H1 (cell line): ENCODE data around the gene ATAD3B. TPM values are rescaled to one million over a fixed set of nuclear protein-coding genes. Genes with fewer than 3 reads are reported as not detected.
"Not testable (repeated sequence)": the region's sequence is repeated elsewhere in the genome, so short reads cannot be mapped to it uniquely, and the experiment has no call there.

ENCODE experiments used
- CTCF ChIA-PET: fragments of 300-600 bp; sonication (Branson Sonifier 250); formaldehyde crosslinking; loops from one replicate; lab custom pipeline; 2021; ENCODE audit not compliant: partially characterized antibody; lab: Charles Lee
- POLR2A ChIA-PET: fragments of 300-600 bp; sonication (Branson Sonifier 250); formaldehyde crosslinking; loops from one replicate; lab custom pipeline; 2021; ENCODE audit warnings: inconsistent platforms; ENCODE audit not compliant: partially characterized antibody; lab: Charles Lee
- DNase-seq, 2 experiments: peaks; one replicate each; pipeline versions ENCODE4 v3.0.0 to v3.0.0-alpha.2; 2010 to 2022; ENCODE audit warnings: low spot score in 2 of 2, low read depth in 1 of 2, mixed read lengths in 1 of 2
- FAIRE-seq: peaks from 2 replicates; lab custom pipeline; 2011; peaks lifted over from hg19 to GRCh38; lab: Jason Lieb, UNC
- H2AFZ ChIP-seq: 2 replicates; pipeline ENCODE4 v1.8.1; 2012; ENCODE audit warnings: low read length, inconsistent platforms
- H2AK5ac ChIP-seq: 2 replicates; pipeline ENCODE4 v1.6.1; 2013; ENCODE audit warnings: low read depth, low read length
- H2BK120ac ChIP-seq: replicated peaks from 2 replicates; pipeline ENCODE3; 2013; ENCODE audit warnings: low read depth, low read length, inconsistent platforms
- H2BK12ac ChIP-seq: 2 replicates; pipeline ENCODE4 v1.6.1; 2013; ENCODE audit warnings: low read depth, low read length
- H2BK15ac ChIP-seq: 2 replicates; pipeline ENCODE4 v1.6.1; 2013; ENCODE audit warnings: low read length
- H2BK20ac ChIP-seq: 2 replicates; pipeline ENCODE4 v1.6.1; 2013; ENCODE audit warnings: low read length
- H2BK5ac ChIP-seq: 2 replicates; pipeline ENCODE4 v1.6.1; 2013; ENCODE audit warnings: low read depth, low read length
- H3K14ac ChIP-seq: 2 replicates; pipeline ENCODE4 v1.6.1; 2013; ENCODE audit warnings: inconsistent platforms; ENCODE audit not compliant: insufficient read length
- H3K18ac ChIP-seq: 2 replicates; pipeline ENCODE4 v1.6.1; 2013; ENCODE audit warnings: low read length; ENCODE audit errors: extremely low read depth
- H3K23ac ChIP-seq: 2 replicates; pipeline ENCODE4 v1.6.1; 2013; ENCODE audit warnings: inconsistent platforms; ENCODE audit not compliant: insufficient read length
- H3K23me2 ChIP-seq: 2 replicates; pipeline ENCODE4 v1.6.1; 2013; ENCODE audit warnings: low read depth, low read length
- H3K27ac ChIP-seq: 2 replicates; pipeline ENCODE4 v1.6.1; 2011; ENCODE audit warnings: low read depth, low read length, inconsistent platforms
- H3K27me3 ChIP-seq, 4 experiments: replicated peaks in 1 of 4; 1 replicate in 1 of 4; 2 replicates in 3 of 4; pipeline versions ENCODE4 v1.6.1 to v1.8.1; 2011 to 2013; ENCODE audit warnings: low read length in 3 of 4, mild to moderate bottlenecking in 3 of 4, inconsistent platforms in 2 of 4, mixed read lengths in 2 of 4, moderate library complexity in 1 of 4; ENCODE audit not compliant: control insufficient read depth in 3 of 4, insufficient read depth in 3 of 4; ENCODE audit errors: extremely low read depth in 1 of 4
- H3K36me3 ChIP-seq, 4 experiments: 2 replicates each; pipeline versions ENCODE4 v1.6.1 to v1.8.1; 2011 to 2013; ENCODE audit warnings: mild to moderate bottlenecking in 4 of 4, low read length in 3 of 4, moderate library complexity in 2 of 4, control low read depth in 1 of 4, inconsistent platforms in 1 of 4; ENCODE audit not compliant: insufficient read depth in 4 of 4, control insufficient read depth in 2 of 4
- H3K4ac ChIP-seq: replicated peaks from 2 replicates; pipeline ENCODE3; 2013; ENCODE audit warnings: low read length, low read depth, mixed read lengths, inconsistent platforms; ENCODE audit not compliant: insufficient read length
- H3K4me1 ChIP-seq, 4 experiments: replicated peaks in 1 of 4; 1 replicate in 1 of 4; 2 replicates in 3 of 4; pipeline versions ENCODE4 v1.6.1 to v1.8.1; 2011 to 2013; ENCODE audit warnings: low read length in 3 of 4, inconsistent platforms in 2 of 4, mixed read lengths in 1 of 4; ENCODE audit not compliant: insufficient read depth in 4 of 4, control insufficient read depth in 3 of 4
- H3K4me2 ChIP-seq, 2 experiments: 2 replicates each; pipeline versions ENCODE4 v1.6.1 to v1.8.1; 2011 to 2013; ENCODE audit warnings: low read depth in 2 of 2, low read length in 2 of 2, control low read depth in 1 of 2, inconsistent platforms in 1 of 2, mild to moderate bottlenecking in 1 of 2; ENCODE audit not compliant: insufficient read depth in 1 of 2
- H3K4me3 ChIP-seq, 4 experiments: fragments of 200-600, 300-600 bp in 1 of 4; sonication (generic), shearing (Covaris generic), sonication (Bioruptor Twin) in 1 of 4; 2 replicates each; pipeline versions ENCODE4 v1.5.1 to v1.8.1; 2011 to 2016; ENCODE audit warnings: low read length in 4 of 4, low read depth in 3 of 4, control low read depth in 2 of 4, inconsistent platforms in 2 of 4, mild to moderate bottlenecking in 2 of 4, mixed read lengths in 1 of 4, moderate library complexity in 1 of 4; ENCODE audit not compliant: insufficient read depth in 2 of 4; ENCODE audit errors: extremely low read depth in 1 of 4
- H3K56ac ChIP-seq: replicated peaks from 2 replicates; pipeline ENCODE3; 2013; ENCODE audit warnings: low read depth, mild to moderate bottlenecking, mixed read lengths, low read length, inconsistent platforms; ENCODE audit not compliant: insufficient read length
- H3K79me1 ChIP-seq: 2 replicates; pipeline ENCODE4 v1.6.1; 2013; ENCODE audit warnings: low read depth, low read length, control low read depth
- H3K79me2 ChIP-seq, 2 experiments: 2 replicates each; pipeline versions ENCODE4 v1.6.1 to v1.8.1; 2012 to 2013; ENCODE audit warnings: low read length in 2 of 2, mild to moderate bottlenecking in 2 of 2, inconsistent platforms in 1 of 2; ENCODE audit not compliant: insufficient read depth in 2 of 2, control insufficient read depth in 1 of 2
- H3K9ac ChIP-seq, 4 experiments: replicated peaks in 1 of 4; 1 replicate in 1 of 4; 2 replicates in 3 of 4; pipeline versions ENCODE4 v1.6.1 to v1.8.1; 2011 to 2013; ENCODE audit warnings: low read depth in 3 of 4, low read length in 3 of 4, control low read depth in 2 of 4, mild to moderate bottlenecking in 2 of 4, moderate library complexity in 2 of 4, inconsistent platforms in 1 of 4; ENCODE audit errors: extremely low read depth in 1 of 4
- H3K9me3 ChIP-seq, 2 experiments: 2 replicates each; pipeline versions ENCODE4 v1.6.1 to v1.8.1; 2012 to 2013; ENCODE audit warnings: mild to moderate bottlenecking in 2 of 2, moderate library complexity in 2 of 2, control low read depth in 1 of 2, inconsistent platforms in 1 of 2, low read depth in 1 of 2, low read length in 1 of 2, mixed read lengths in 1 of 2; ENCODE audit not compliant: insufficient read depth in 2 of 2
- H4K20me1 ChIP-seq, 2 experiments: replicated peaks in 1 of 2; 2 replicates each; pipeline versions ENCODE3 to v1.8.1; 2011 to 2013; ENCODE audit warnings: inconsistent platforms in 2 of 2, low read length in 2 of 2, mild to moderate bottlenecking in 1 of 2; ENCODE audit not compliant: insufficient read depth in 2 of 2, control insufficient read depth in 1 of 2
- H4K5ac ChIP-seq: 2 replicates; pipeline ENCODE4 v1.6.1; 2013; ENCODE audit warnings: low read length, low read depth, mixed read lengths, inconsistent platforms; ENCODE audit not compliant: insufficient read length
- H4K8ac ChIP-seq: 2 replicates; pipeline ENCODE4 v1.8.0; 2013; ENCODE audit warnings: mild to moderate bottlenecking, moderate library complexity, low read length, inconsistent platforms; ENCODE audit not compliant: insufficient read depth; ENCODE audit errors: extremely low read depth
- H4K91ac ChIP-seq: replicated peaks from 2 replicates; pipeline ENCODE3; 2013; ENCODE audit warnings: low read length, mixed read lengths, inconsistent platforms; ENCODE audit not compliant: insufficient read length
- ASH2L ChIP-seq: fragments of 200-600, 300-600 bp; sonication (generic); IDR thresholded peaks from one replicate; pipeline ENCODE4 v1.7.1; 2017; ENCODE audit warnings: low read length
- POLR2A ChIP-seq, 2 experiments: IDR thresholded peaks; 1 replicate in 1 of 2; 2 replicates in 1 of 2; pipeline ENCODE4 v1.6.1; 2011; ENCODE audit warnings: low read depth in 2 of 2, low read length in 2 of 2, mild to moderate bottlenecking in 2 of 2; ENCODE audit errors: control extremely low read depth in 1 of 2
- TAF7 ChIP-seq: optimal IDR thresholded peaks from 2 replicates; pipeline ENCODE3; 2011; ENCODE audit warnings: low read depth, mild to moderate bottlenecking, inconsistent platforms, low read length, moderate library complexity, borderline replicate concordance
- WGBS, 2 experiments: shearing (Covaris generic) in 1 of 2; methylation state at CpG; one replicate each; pipeline versions ENCODE4 v1.1.6 to v1.1.7; 2013 to 2015; ENCODE audit warnings: low lambda C conversion rate in 2 of 2, mixed read lengths in 2 of 2, inconsistent platforms in 1 of 2, low coverage in 1 of 2, missing lambda C conversion rate in 1 of 2; ENCODE audit not compliant: insufficient replicate concordance in 2 of 2, insufficient coverage in 1 of 2, insufficient read length in 1 of 2; ENCODE audit errors: extremely low coverage in 1 of 2, missing lambda C conversion rate in 1 of 2; 5-methylcytosine and 5-hydroxymethylcytosine counted together
- polyA plus RNA-seq, 7 experiments: library from polyadenylated mRNA; depleted of rRNA in 3 of 7; stranded (reverse) in 5 of 7; unstranded in 2 of 7; fragments of >200 nt in 5 of 7; fragments of 200-250 nt in 2 of 7; gene quantifications; 1 replicate in 5 of 7; 2 replicates in 1 of 7; 4 replicates in 1 of 7; pipeline versions ENCODE4 v1.2.1 to v1.2.3, GENCODE V29; 2011 to 2013; ENCODE audit warnings: missing spikeins in 2 of 7, mixed read lengths in 2 of 7
- total RNA-seq: library from RNA; stranded (reverse); fragmentation: NEBNext Ultra II Directional; extraction: Animal tissue kit (Norgen Biotek cat#: 25700); gene quantifications from 2 replicates; pipeline ENCODE4 v1.2.1, GENCODE V29; 2021

Gene ATAD3B
- total and polyA plus RNA-seq, 2 of the 8 experiments (the other 6 are each of a cell fraction or from before 2014, with no cell fraction given) = 31.3 to 63.0 TPM

DNA sequence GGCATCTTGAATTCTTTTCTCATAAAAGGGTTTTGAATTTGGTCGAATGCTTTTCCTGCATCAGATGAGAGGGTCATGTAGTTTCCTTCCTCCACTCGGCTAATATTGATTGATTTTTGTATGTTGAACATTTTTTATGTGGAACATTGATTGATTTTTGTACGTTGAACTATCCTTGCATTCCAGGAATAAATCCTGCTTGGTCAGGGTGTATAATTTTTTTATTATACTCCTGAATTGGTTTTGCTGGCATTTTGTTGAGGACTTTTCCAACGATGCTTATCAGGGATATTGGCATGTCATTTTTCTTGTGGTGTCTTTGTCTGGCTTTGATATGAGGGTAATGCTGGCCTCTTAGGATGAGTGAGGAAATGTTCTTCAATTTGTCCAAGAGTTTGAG is 60.4 kb downstream of the ATAD3B start (continued):
- TF ChIP-seq POLR2A (IDR thresholded peaks at IDR 0.05; ENCODE audit: control extremely low read depth in 1 of 2, low read depth in 2 of 2, low read length in 2 of 2) (no peak), TAF7 (no peak), ASH2L (no peak)

DNA sequence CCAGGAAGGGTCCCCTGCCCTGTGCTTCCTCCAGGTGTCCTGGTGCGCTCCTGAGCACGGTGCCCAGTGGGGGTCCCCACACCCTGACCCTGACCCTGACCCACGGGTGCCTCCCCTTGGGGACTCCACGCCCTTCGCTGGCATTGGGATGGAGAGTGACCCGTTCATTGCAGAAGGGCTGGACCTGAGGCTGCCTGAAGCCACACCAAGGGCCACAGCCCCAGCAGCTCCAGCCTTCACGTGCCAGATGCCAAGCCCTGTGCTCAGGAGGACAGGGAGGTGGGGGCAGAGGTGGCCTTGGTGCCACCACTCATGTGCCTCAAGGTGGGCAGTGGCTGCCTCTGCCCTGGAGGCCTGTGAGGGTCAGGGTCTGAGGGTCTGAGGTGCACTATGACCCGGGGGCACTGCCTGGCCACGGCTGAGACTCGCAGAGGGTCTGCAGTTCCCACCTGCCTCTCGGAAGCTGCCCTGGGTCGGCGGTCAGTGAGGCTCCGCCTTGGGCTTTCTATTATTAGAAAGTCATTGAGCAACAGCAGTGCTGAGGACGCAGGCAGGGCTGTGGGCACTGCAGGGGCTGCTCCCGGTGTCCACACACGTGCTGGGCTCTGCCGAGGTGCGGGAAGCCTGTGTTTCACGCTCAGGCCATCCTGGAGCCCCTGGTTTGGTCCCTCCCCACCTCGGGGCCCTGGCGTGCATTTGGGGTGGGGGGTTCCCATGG is 61.8 kb downstream of the ATAD3B start:
- H2BK12ac ChIP-seq, H3K23ac ChIP-seq, H3K4me1 ChIP-seq, CTCF ChIA-PET, H3K9ac ChIP-seq, H2BK5ac ChIP-seq, H3K14ac ChIP-seq, H3K79me2 ChIP-seq, H3K4ac ChIP-seq, DNase-seq, H4K20me1 ChIP-seq, H2AK5ac ChIP-seq, H3K79me1 ChIP-seq, H3K27ac ChIP-seq, H3K23me2 ChIP-seq, H4K8ac ChIP-seq, H4K91ac ChIP-seq, H2BK120ac ChIP-seq, H3K18ac ChIP-seq, H3K4me2 ChIP-seq, H2AFZ ChIP-seq, H3K27me3 ChIP-seq, H3K9me3 ChIP-seq, H3K4me3 ChIP-seq, H2BK20ac ChIP-seq, FAIRE-seq, H2BK15ac ChIP-seq, H4K5ac ChIP-seq, H3K56ac ChIP-seq: not testable (repeated sequence)
- H3K36me3 ChIP-seq = peaks cover 2 to 22% (median 7%) of the 10 kb centered on the region in 4 experiments; a peak in 5 of 8 replicates
- WGBS, 2 experiments = 89% methylated on average over 17 of the region's 22 CpGs; no CpG with 5 or more reads in 1 of the 2 experiments
- POLR2A ChIA-PET = interaction anchor here (0.6 kb wide), 1 partner anchor 40 kb away, joined by 3 read pairs; no protein-coding TSS in a partner anchor
